Measurements from ENCODE around the gene OTOA. TPM values are rescaled to one million over a fixed set of nuclear protein-coding genes. Genes with fewer than 3 reads are reported as not detected.

The OTOA gene
- polyA plus RNA-seq, 3 donors, result 0.11 to 0.23 (median 0.21) TPM

GRCh38 chr16:21619765-21620425 lies 43.9 kb upstream of the OTOA start:
- intact Hi-C loops (cut with micrococcal nuclease), result no loop called here
- H3K79me2 ChIP-seq (ENCODE audit: insufficient read depth, low read length), result peaks cover 100% of the 10 kb centered on the region
- H3K9me3 ChIP-seq (replicated peaks in 1 of 2; ENCODE audit: control insufficient read depth in 1 of 2, insufficient read depth in 1 of 2, low read length in 2 of 2), result no peaks in the 10 kb centered on the region
- H3K4me3 ChIP-seq (replicated peaks in 1 of 3; ENCODE audit: low read depth in 2 of 3, low read length in 3 of 3), result peak overlapping the region in 1 of 3 experiments; percentile 10
- H3K4me1 Mint-ChIP-seq, result peaks cover 72% of the 10 kb centered on the region
- peak overlapping the region in 1 of 2 donors; percentile 74 for H3K27ac ChIP-seq (ENCODE audit: low read depth in 1 of 2, low read length in 2 of 2)
- H3K36me3 Mint-ChIP-seq, result peaks cover 60 to 83% of the 10 kb centered on the region in 2 donors
- peaks cover 0 to 2% (median 0%) of the 10 kb centered on the region in 7 donors for H3K9me3 Mint-ChIP-seq
- H3K27me3 Mint-ChIP-seq (ENCODE audit: low read depth in 3 of 3), result peaks cover 0 to 4% (median 0%) of the 10 kb centered on the region in 3 donors
- no peaks in the 10 kb centered on the region for H3K27me3 ChIP-seq (ENCODE audit: control insufficient read depth in 2 of 2, insufficient read depth in 2 of 2, low read length in 2 of 2)
- peak overlapping the region; percentile 54 to 95 (median 84) for H3K27ac Mint-ChIP-seq
- H3K4me1 ChIP-seq (ENCODE audit: control insufficient read depth in 1 of 2, insufficient read depth in 2 of 2, low read length in 2 of 2), result peaks cover 69 to 74% of the 10 kb centered on the region in 2 donors
- no peak for TF ChIP-seq CTCF (IDR thresholded peaks at IDR 0.05)
- peaks cover 32 to 54% of the 10 kb centered on the region in 2 donors for H3K36me3 ChIP-seq (replicated peaks in 1 of 2; ENCODE audit: control insufficient read depth in 1 of 2, insufficient read depth in 2 of 2, low read length in 2 of 2)
- H3K9ac ChIP-seq (ENCODE audit: insufficient read depth, low read length, poor library complexity, severe bottlenecking), result no peak overlapping the region
- WGBS (ENCODE audit: insufficient coverage), result 94% methylated on average over 3 of the region's 4 CpGs
- H2AFZ ChIP-seq (ENCODE audit: insufficient read depth, low read depth, low read length, poor library complexity, severe bottlenecking), result no peak overlapping the region
- H3K4me3 Mint-ChIP-seq, result no peak overlapping the region
- no peak for DNase-seq
- peak overlapping the region; percentile 28 for H3K4me2 ChIP-seq (replicated peaks; ENCODE audit: extremely low read depth, low read length, poor library complexity, severe bottlenecking)
- H4K20me1 ChIP-seq (ENCODE audit: insufficient read depth, low read length), result peaks cover 60% of the 10 kb centered on the region

GRCh38 chr16:21620592-21620991 lies 43.2 kb upstream of the OTOA start:
- H3K4me1 ChIP-seq (ENCODE audit: control insufficient read depth in 1 of 2, insufficient read depth in 2 of 2, low read length in 2 of 2), result peaks cover 65 to 74% of the 10 kb centered on the region in 2 donors

More at GRCh38 chr16:21620592-21620991, 43.2 kb upstream of the OTOA start:
- H3K79me2 ChIP-seq (ENCODE audit: insufficient read depth, low read length), result peaks cover 100% of the 10 kb centered on the region
- no peak overlapping the region for H3K4me3 Mint-ChIP-seq
- H3K36me3 ChIP-seq (replicated peaks in 1 of 2; ENCODE audit: control insufficient read depth in 1 of 2, insufficient read depth in 2 of 2, low read length in 2 of 2), result peaks cover 37 to 56% of the 10 kb centered on the region in 2 donors
- H3K27ac ChIP-seq (ENCODE audit: low read depth in 1 of 2, low read length in 2 of 2), result peak overlapping the region in 1 of 2 donors; percentile 74
- H3K9me3 ChIP-seq (replicated peaks in 1 of 2; ENCODE audit: control insufficient read depth in 1 of 2, insufficient read depth in 1 of 2, low read length in 2 of 2), result no peaks in the 10 kb centered on the region
- peaks cover 0 to 2% (median 0%) of the 10 kb centered on the region in 7 donors for H3K9me3 Mint-ChIP-seq
- H3K4me1 Mint-ChIP-seq, result peaks cover 72% of the 10 kb centered on the region
- H3K27ac Mint-ChIP-seq, result peak overlapping the region; percentile 16 to 90 (median 79)
- H3K27me3 ChIP-seq (ENCODE audit: control insufficient read depth in 2 of 2, insufficient read depth in 2 of 2, low read length in 2 of 2), result no peaks in the 10 kb centered on the region
- H4K20me1 ChIP-seq (ENCODE audit: insufficient read depth, low read length), result peaks cover 54% of the 10 kb centered on the region
- H3K4me3 ChIP-seq (replicated peaks in 1 of 3; ENCODE audit: low read depth in 2 of 3, low read length in 3 of 3), result peak overlapping the region in 1 of 3 experiments; percentile 10
- peaks cover 60 to 84% of the 10 kb centered on the region in 2 donors for H3K36me3 Mint-ChIP-seq
- peaks cover 0 to 4% (median 0%) of the 10 kb centered on the region in 3 donors for H3K27me3 Mint-ChIP-seq (ENCODE audit: low read depth in 3 of 3)
- H2AFZ ChIP-seq (ENCODE audit: insufficient read depth, low read depth, low read length, poor library complexity, severe bottlenecking), result no peak overlapping the region
- H3K4me2 ChIP-seq (replicated peaks; ENCODE audit: extremely low read depth, low read length, poor library complexity, severe bottlenecking), result peak overlapping the region; percentile 3
- peak in 1 of 3 donors; percentile 37 for DNase-seq
- no peak for TF ChIP-seq CTCF (IDR thresholded peaks at IDR 0.05)
- no peak overlapping the region for H3K9ac ChIP-seq (ENCODE audit: insufficient read depth, low read length, poor library complexity, severe bottlenecking)
- intact Hi-C loops (cut with micrococcal nuclease), result no loop called here
